Panc1 (cell line): ENCODE measurements around the gene PGBD5. TPM values are rescaled to one million over a fixed set of nuclear protein-coding genes. Genes with fewer than 3 reads are reported as not detected.

Source experiments
- ATAC-seq: fragments of 200-7000 bp; cut with Tn5 transposase; 2 replicates; pipeline ENCODE4 v1.9.1; 2020; ENCODE audit warnings: mild to moderate bottlenecking, moderate library complexity
- BruUV-seq: library from RNA; stranded (reverse); fragments of 400-500 nt; replicated peaks from 2 replicates; lab custom pipeline; 2021; lab: Mats Ljungman, UMichigan
- CTCF ChIA-PET: fragments of 300-600 bp; sonication (Branson Sonifier 250); formaldehyde crosslinking; loops from one replicate; lab custom pipeline; 2022; ENCODE audit warnings: antibody characterized with exemption; lab: Charles Lee
- POLR2A ChIA-PET: fragments of 300-600 bp; sonication (Branson Sonifier 250); formaldehyde crosslinking; loops from one replicate; lab custom pipeline; 2022; ENCODE audit warnings: antibody characterized with exemption; lab: Charles Lee
- DNase-seq: peaks from one replicate; pipeline ENCODE4 v3.0.0-alpha.2; 2010; ENCODE audit warnings: low read depth, low spot score
- H3K27ac ChIP-seq: 2 replicates; pipeline ENCODE4 v1.5.1; 2011; ENCODE audit warnings: mild to moderate bottlenecking, low read length, inconsistent platforms
- H3K27me3 ChIP-seq: fragments of 200-500 bp; sonication (Bioruptor generic); 2 replicates; pipeline ENCODE4 v1.6.0; 2014; ENCODE audit warnings: low read length, inconsistent platforms; ENCODE audit not compliant: control insufficient read depth, insufficient read depth
- H3K36me3 ChIP-seq: fragments of 200-500 bp; sonication (Bioruptor generic); 2 replicates; pipeline ENCODE4 v1.5.1; 2014; ENCODE audit warnings: inconsistent platforms, mild to moderate bottlenecking, low read length, moderate library complexity; ENCODE audit not compliant: control insufficient read depth, insufficient read depth
- H3K4me1 ChIP-seq: 2 replicates; pipeline ENCODE4 v1.5.1; 2011; ENCODE audit warnings: inconsistent platforms, mild to moderate bottlenecking, low read length, moderate library complexity; ENCODE audit not compliant: control insufficient read depth, insufficient read depth
- H3K4me3 ChIP-seq, 2 experiments: 2 replicates each; pipeline ENCODE4 v1.5.1; 2011 to 2012; ENCODE audit warnings: low read depth in 2 of 2, low read length in 2 of 2, mild to moderate bottlenecking in 2 of 2, inconsistent platforms in 1 of 2, moderate library complexity in 1 of 2
- H3K9me3 ChIP-seq: fragments of 200-500 bp; sonication (Bioruptor generic); 2 replicates; pipeline ENCODE4 v1.5.1; 2014; ENCODE audit warnings: low read depth, mild to moderate bottlenecking, inconsistent platforms, low read length, moderate library complexity; ENCODE audit not compliant: control insufficient read depth, insufficient read depth
- POLR2AphosphoS5 ChIP-seq: IDR thresholded peaks from 2 replicates; pipeline ENCODE4 v1.6.1; 2012; ENCODE audit warnings: mild to moderate bottlenecking, low read depth, low read length, moderate library complexity
- REST ChIP-seq, 2 experiments: IDR thresholded peaks; 2 replicates each; pipeline ENCODE4 v1.6.1; 2011 to 2012; ENCODE audit warnings: low read depth in 2 of 2, control low read depth in 1 of 2, low read length in 1 of 2, mild to moderate bottlenecking in 1 of 2, moderate library complexity in 1 of 2; ENCODE audit not compliant: insufficient read depth in 1 of 2
- SIN3A ChIP-seq: IDR thresholded peaks from 2 replicates; pipeline ENCODE4 v1.6.1; 2012; ENCODE audit warnings: low read depth, mild to moderate bottlenecking, low read length, moderate library complexity, borderline replicate concordance; ENCODE audit not compliant: insufficient read depth
- TCF7L2 ChIP-seq: IDR thresholded peaks from 2 replicates; pipeline ENCODE4 v1.6.1; 2011; ENCODE audit warnings: mild to moderate bottlenecking, low read depth, low read length, inconsistent platforms
- in situ Hi-C: cut with HindIII; loops from 2 replicates; pipeline ENCODE4 v1.10.0; 2016; ENCODE audit warnings: low sequenced_read_pairs, low pct_unique_long_range_greater_than_20kb
- intact Hi-C: fragments of 100-400 bp; cut with micrococcal nuclease; formaldehyde crosslinking; loops from one replicate; pipeline ENCODE4 v1.10.0; 2022; ENCODE audit not compliant: unreplicated experiment
- total RNA-seq: library from RNA; stranded (reverse); gene quantifications from one replicate; pipeline ENCODE4 v1.2.1, GENCODE V29; 2021; ENCODE audit not compliant: unreplicated experiment
- TF ChIP-seq, protein P1 (sequence below): fragments of 450-650 bp; IDR thresholded peaks from 2 replicates; pipeline ENCODE4 v1.5.1; 2017; ENCODE audit warnings: mild to moderate bottlenecking

PGBD5 gene
- total RNA-seq, 1 experiment from 2014 or later, result 0.05 TPM

DNA sequence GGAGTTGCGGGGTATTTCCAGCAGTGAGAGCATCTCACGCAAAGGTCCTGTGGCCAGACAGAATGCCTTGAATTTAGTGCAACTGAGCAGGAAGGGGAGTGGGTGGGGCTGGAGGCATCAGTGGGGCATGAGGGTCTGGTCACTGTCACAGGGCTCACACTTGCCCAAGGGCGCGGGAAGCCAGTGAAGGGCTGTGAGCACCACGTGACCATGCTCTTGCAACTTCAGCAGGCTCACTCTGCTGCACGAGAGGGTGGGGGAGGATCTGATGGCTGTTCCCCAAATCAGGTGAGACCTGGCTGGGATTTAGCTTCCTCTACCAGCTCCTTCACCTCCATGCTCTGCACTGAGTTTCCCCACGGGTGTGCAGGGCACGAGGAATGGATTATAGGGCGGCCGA lies 64.2 kb downstream of the PGBD5 start:
- BruUV-seq, result no TSS peak
- no peak for ATAC-seq
- POLR2A ChIA-PET, result no interaction called here

GRCh38 chr1:230359992-230360668 lies 66.0 kb downstream of the PGBD5 start:
- CTCF ChIA-PET, result no interaction called here
- H3K36me3 ChIP-seq, result no peaks in the 10 kb centered on the region
- in situ Hi-C loops (no loop called here), intact Hi-C loops (no loop called here)
- POLR2A ChIA-PET, result no interaction called here
- no peak overlapping the region for H3K4me3 ChIP-seq
- BruUV-seq, result no TSS peak
- ATAC-seq (no peak), DNase-seq (no peak)
- no peaks in the 10 kb centered on the region for H3K4me1 ChIP-seq
- TF ChIP-seq, protein P1, sequence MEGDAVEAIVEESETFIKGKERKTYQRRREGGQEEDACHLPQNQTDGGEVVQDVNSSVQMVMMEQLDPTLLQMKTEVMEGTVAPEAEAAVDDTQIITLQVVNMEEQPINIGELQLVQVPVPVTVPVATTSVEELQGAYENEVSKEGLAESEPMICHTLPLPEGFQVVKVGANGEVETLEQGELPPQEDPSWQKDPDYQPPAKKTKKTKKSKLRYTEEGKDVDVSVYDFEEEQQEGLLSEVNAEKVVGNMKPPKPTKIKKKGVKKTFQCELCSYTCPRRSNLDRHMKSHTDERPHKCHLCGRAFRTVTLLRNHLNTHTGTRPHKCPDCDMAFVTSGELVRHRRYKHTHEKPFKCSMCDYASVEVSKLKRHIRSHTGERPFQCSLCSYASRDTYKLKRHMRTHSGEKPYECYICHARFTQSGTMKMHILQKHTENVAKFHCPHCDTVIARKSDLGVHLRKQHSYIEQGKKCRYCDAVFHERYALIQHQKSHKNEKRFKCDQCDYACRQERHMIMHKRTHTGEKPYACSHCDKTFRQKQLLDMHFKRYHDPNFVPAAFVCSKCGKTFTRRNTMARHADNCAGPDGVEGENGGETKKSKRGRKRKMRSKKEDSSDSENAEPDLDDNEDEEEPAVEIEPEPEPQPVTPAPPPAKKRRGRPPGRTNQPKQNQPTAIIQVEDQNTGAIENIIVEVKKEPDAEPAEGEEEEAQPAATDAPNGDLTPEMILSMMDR, result no peak
- TF ChIP-seq TCF7L2 (no peak), POLR2AphosphoS5 (no peak), REST (IDR thresholded peaks at IDR 0.05; ENCODE audit: insufficient read depth in 1 of 2, low read depth in 2 of 2, low read length in 1 of 2) (no peak), SIN3A (no peak)
- peaks cover 4% of the 10 kb centered on the region; the same call in 1 of the 2 replicates for H3K27me3 ChIP-seq
- H3K9me3 ChIP-seq, result no peaks in the 10 kb centered on the region
- H3K27ac ChIP-seq, result no peak overlapping the region

More for the DNA sequence above, 64.2 kb downstream of the PGBD5 start:
- peaks cover 4% of the 10 kb centered on the region for H3K27me3 ChIP-seq
- H3K9me3 ChIP-seq, result no peaks in the 10 kb centered on the region
- TF ChIP-seq TCF7L2, result no peak
- no peak for TF ChIP-seq REST (IDR thresholded peaks at IDR 0.05; ENCODE audit: insufficient read depth in 1 of 2, low read depth in 2 of 2, low read length in 1 of 2)
- TF ChIP-seq, protein P1, result no peak
- TF ChIP-seq POLR2AphosphoS5, result no peak
- no peak for TF ChIP-seq SIN3A
- H3K4me3 ChIP-seq, result no peak overlapping the region
- intact Hi-C loops (no loop called here), in situ Hi-C loops (no loop called here)
- CTCF ChIA-PET, result no interaction called here
- DNase-seq, result no peak
- H3K4me1 ChIP-seq, result no peaks in the 10 kb centered on the region
- H3K27ac ChIP-seq, result no peak overlapping the region
- no peaks in the 10 kb centered on the region for H3K36me3 ChIP-seq
